MCF 10A (cell line): Measurements from ENCODE around the gene MRPL24. TPM values are rescaled to one million over a fixed set of nuclear protein-coding genes. Genes with fewer than 3 reads are reported as not detected.

Experiments
- BruUV-seq: library from RNA; stranded (reverse); fragments of 400-500 nt; replicated peaks from 2 replicates; lab custom pipeline; 2021; lab: Mats Ljungman, UMichigan
- CTCF ChIA-PET: fragments of 300-600 bp; sonication (Branson Sonifier 250); formaldehyde crosslinking; extraction: SDS; loops from one replicate; lab custom pipeline; 2021; ENCODE audit warnings: antibody characterized with exemption, inconsistent platforms; lab: Yijun Ruan, JAX
- POLR2A ChIA-PET: fragments of 300-600, 350-650 bp; sonication (Branson Sonifier 250); formaldehyde crosslinking; extraction: SDS; loops from one replicate; lab custom pipeline; 2020; ENCODE audit warnings: antibody characterized with exemption, inconsistent platforms; lab: Yijun Ruan, JAX
- DNase-seq: peaks from one replicate; pipeline ENCODE4 v3.0.0-alpha.2; 2018; ENCODE audit not compliant: unreplicated experiment
- H3K27ac Mint-ChIP-seq: one replicate; pipeline ENCODE4 v1.8.0; 2022; ENCODE audit warnings: mild to moderate bottlenecking, low read depth, mixed read lengths; ENCODE audit not compliant: unreplicated experiment
- H3K27me3 Mint-ChIP-seq: one replicate; pipeline ENCODE4 v1.8.0; 2022; ENCODE audit warnings: mixed read lengths; ENCODE audit not compliant: insufficient read depth, unreplicated experiment
- H3K36me3 Mint-ChIP-seq: one replicate; pipeline ENCODE4 v1.8.0; 2022; ENCODE audit warnings: mild to moderate bottlenecking, moderate library complexity, mixed read lengths; ENCODE audit not compliant: insufficient read depth, unreplicated experiment
- H3K4me1 Mint-ChIP-seq: one replicate; pipeline ENCODE4 v1.8.0; 2022; ENCODE audit warnings: mixed read lengths; ENCODE audit not compliant: insufficient read depth, unreplicated experiment
- H3K4me3 Mint-ChIP-seq: one replicate; pipeline ENCODE4 v1.8.0; 2022; ENCODE audit warnings: mild to moderate bottlenecking, moderate library complexity, mixed read lengths; ENCODE audit not compliant: unreplicated experiment
- H3K9me3 Mint-ChIP-seq: one replicate; pipeline ENCODE4 v1.8.0; 2022; ENCODE audit warnings: mixed read lengths; ENCODE audit not compliant: unreplicated experiment
- intact Hi-C: fragments of 100-400 bp; cut with micrococcal nuclease; formaldehyde crosslinking; loops from 2 replicates; pipeline ENCODE4 v1.14.1; 2022
- total RNA-seq: library from RNA; stranded (reverse); gene quantifications from 2 replicates; pipeline ENCODE4 v1.2.3, GENCODE V29; 2022
- TF ChIP-seq, protein P1 (sequence below): fragments of 200-600 bp; IDR thresholded peaks from one replicate; pipeline ENCODE4 v1.8.0; 2022; ENCODE audit warnings: antibody characterized with exemption, mild to moderate bottlenecking; ENCODE audit not compliant: unreplicated experiment

Gene MRPL24
- total RNA-seq, 1 experiment from 2014 or later = 233 TPM

DNA sequence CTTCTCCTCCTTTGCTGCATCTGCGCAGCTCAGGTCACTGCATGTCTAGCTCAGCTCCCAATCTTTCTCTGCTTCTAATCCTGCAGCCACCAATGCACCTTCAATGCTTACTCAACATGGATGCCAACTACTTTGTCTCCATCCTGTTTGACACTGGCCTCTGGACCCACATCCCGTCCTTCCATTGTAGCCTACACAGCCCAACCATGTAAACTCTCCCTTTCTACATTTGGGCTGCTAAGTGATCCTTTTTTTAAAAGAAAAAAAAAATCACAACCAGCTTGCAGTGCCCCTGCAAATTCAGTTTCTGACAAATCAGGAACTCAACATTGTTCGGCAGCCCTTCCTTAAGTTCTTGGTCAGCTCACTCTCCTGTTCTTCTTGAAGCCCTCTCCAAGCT, 26.1 kb downstream of the MRPL24 start:
- Mint-ChIP-seq H3K36me3 (no peaks in the 10 kb centered on the region), H3K4me1 (peaks cover 19% of the 10 kb centered on the region), H3K4me3 (no peak overlapping the region), H3K27ac (no peak overlapping the region), H3K27me3 (no peaks in the 10 kb centered on the region), H3K9me3 (no peaks in the 10 kb centered on the region)
- no peak for DNase-seq
- intact Hi-C loops = no loop called here
- ChIA-PET POLR2A (interaction anchor here (0.6 to 1.5 kb wide), 5 partner anchors 11 to 124 kb away, joined by 3 to 9 read pairs (median 4); partner anchors contain the start of genes ISG20L2, METTL25B and NAXE), CTCF (interaction anchor here (1.0 to 47.2 kb wide), 4 partner anchors 2 to 145 kb away, joined by 4 to 2415 read pairs (median 1211); partner anchors contain the start of genes CRABP2, ISG20L2, METTL25B and NES)
- BruUV-seq = no TSS peak
- TF ChIP-seq, protein P1, sequence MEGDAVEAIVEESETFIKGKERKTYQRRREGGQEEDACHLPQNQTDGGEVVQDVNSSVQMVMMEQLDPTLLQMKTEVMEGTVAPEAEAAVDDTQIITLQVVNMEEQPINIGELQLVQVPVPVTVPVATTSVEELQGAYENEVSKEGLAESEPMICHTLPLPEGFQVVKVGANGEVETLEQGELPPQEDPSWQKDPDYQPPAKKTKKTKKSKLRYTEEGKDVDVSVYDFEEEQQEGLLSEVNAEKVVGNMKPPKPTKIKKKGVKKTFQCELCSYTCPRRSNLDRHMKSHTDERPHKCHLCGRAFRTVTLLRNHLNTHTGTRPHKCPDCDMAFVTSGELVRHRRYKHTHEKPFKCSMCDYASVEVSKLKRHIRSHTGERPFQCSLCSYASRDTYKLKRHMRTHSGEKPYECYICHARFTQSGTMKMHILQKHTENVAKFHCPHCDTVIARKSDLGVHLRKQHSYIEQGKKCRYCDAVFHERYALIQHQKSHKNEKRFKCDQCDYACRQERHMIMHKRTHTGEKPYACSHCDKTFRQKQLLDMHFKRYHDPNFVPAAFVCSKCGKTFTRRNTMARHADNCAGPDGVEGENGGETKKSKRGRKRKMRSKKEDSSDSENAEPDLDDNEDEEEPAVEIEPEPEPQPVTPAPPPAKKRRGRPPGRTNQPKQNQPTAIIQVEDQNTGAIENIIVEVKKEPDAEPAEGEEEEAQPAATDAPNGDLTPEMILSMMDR = no peak

DNA sequence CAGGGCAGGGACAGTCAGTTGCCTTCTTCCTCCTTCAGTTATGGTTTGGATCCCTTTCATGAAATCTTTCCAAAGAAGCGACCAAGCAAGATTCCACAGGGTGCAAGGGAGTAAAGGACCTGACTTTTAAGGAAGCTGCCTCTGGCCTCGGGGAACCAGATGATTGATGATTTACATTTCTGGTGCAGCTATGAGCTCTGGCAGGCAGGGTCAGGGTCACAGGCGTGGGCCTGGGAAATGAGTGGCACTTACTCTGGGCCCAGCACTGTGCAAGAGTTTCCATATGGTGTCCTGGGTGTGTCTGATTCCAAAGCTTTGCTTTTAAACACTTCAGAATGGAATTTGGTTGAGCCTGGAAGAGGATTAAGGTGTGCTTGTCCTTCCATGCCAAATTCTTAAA, 28.3 kb downstream of the MRPL24 start:
- Mint-ChIP-seq H3K27me3 (no peaks in the 10 kb centered on the region), H3K27ac (no peak overlapping the region), H3K36me3 (no peaks in the 10 kb centered on the region), H3K9me3 (no peaks in the 10 kb centered on the region), H3K4me1 (peaks cover 32% of the 10 kb centered on the region), H3K4me3 (no peak overlapping the region)
- CTCF ChIA-PET = interaction anchor here (0.5 to 47.2 kb wide), 7 partner anchors 0 to 336 kb away, joined by 3 to 2415 read pairs (median 8); partner anchors contain the start of genes CRABP2, ISG20L2, METTL25B and NES
- TF ChIP-seq, protein P1 = no peak
- no TSS peak for BruUV-seq
- POLR2A ChIA-PET = interaction anchor here (0.6 to 9.9 kb wide), 8 partner anchors 11 to 208 kb away, joined by 3 to 71 read pairs (median 8); partner anchors contain the start of genes ISG20L2, METTL25B and MRPL24
- peak; percentile 39 for DNase-seq
- intact Hi-C loops = no loop called here

DNA sequence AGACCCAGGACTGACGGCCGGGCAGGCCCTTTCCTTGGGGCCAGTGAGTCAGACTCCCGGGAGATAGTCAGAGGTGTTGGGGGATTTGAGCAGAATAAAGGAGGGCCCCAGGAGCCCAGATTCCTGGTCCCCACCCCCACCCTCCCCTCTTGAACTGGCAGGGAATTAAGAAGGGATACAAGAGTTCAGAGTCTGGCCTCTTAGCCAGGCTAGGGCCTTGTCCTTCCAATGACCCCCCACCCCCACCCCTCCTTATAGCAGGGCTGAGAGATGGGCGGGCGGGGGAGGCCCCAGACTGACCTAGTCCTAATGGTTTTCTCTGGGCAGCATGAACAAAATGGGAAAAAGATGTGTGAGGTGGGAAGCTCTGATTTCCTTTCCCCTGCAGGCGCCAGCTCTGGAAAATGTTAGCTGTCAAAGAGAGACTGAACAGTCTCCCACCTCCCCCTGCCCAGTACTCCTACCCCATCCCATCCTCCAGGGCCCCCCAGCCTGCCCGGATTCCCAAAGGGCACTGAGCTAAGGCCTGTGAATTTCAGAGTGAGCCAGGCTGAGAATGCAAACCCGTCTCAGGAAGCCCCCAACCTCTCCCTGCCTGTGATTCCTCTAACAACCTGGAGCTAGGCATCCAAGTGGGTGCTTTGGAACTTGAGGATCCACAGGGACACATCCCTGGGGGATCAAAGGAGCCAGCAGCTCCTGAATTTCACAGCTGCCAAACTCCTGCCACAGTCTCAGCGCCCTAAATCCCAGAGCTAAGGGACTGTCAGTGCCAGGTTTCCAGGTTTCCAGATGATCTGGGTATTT, 29.7 kb downstream of the MRPL24 start:
- no TSS peak for BruUV-seq
- intact Hi-C loops = no loop called here
- Mint-ChIP-seq H3K36me3 (no peaks in the 10 kb centered on the region), H3K9me3 (no peaks in the 10 kb centered on the region), H3K27me3 (no peaks in the 10 kb centered on the region), H3K4me3 (no peak overlapping the region), H3K4me1 (peaks cover 37% of the 10 kb centered on the region), H3K27ac (no peak overlapping the region)
- ChIA-PET CTCF (interaction anchor here (0.7 to 47.2 kb wide), 9 partner anchors 2 to 179 kb away, joined by 3 to 2415 read pairs (median 10); partner anchors contain the start of genes CRABP2, ISG20L2, METTL25B and NES), POLR2A (interaction anchor here (0.6 to 9.9 kb wide), 9 partner anchors 8 to 120 kb away, joined by 3 to 71 read pairs (median 8); partner anchors contain the start of genes ISG20L2, METTL25B, MRPL24 and NAXE)
- TF ChIP-seq, protein P1 = no peak
- DNase-seq = no peak
